SH-SY5Y (cell line): ENCODE results near the gene ANKDD1A.

Experiments used
- GATA2 ChIP-seq: IDR thresholded peaks from 2 replicates; pipeline ENCODE4 v1.6.1; 2011; ENCODE audit warnings: mild to moderate bottlenecking, low read depth, low read length
- GATA3 ChIP-seq: IDR thresholded peaks from 2 replicates; pipeline ENCODE4 v1.6.1; 2011; ENCODE audit warnings: low read depth, mild to moderate bottlenecking, low read length, moderate library complexity

DNA sequence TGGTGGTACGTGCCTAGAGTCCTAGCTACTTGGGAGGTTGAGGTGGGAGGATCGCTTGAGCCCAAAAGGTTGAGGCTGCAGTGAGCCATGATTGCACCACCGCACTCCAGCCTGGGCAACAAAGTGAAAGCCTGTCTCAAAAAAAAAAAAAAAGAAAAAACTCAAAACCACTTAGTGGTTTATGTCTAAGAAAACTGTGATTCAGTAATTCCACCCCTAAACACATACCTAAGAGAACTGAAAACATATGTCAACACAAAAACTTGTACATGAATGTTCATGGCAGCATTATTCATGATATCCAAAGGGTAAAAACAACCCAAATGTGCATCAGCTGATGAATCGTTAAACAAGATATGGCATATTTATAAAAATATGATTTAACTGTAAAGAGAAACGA, 63.7 kb downstream of the ANKDD1A start:
- no peak for TF ChIP-seq GATA2
- no peak for TF ChIP-seq GATA3
